ENCODE data around the gene MUC3A.
"Not testable (repeated sequence)": the region's sequence is repeated elsewhere in the genome, so short reads cannot be mapped to it uniquely, and the experiment has no call there.

MUC3A gene, protein sequence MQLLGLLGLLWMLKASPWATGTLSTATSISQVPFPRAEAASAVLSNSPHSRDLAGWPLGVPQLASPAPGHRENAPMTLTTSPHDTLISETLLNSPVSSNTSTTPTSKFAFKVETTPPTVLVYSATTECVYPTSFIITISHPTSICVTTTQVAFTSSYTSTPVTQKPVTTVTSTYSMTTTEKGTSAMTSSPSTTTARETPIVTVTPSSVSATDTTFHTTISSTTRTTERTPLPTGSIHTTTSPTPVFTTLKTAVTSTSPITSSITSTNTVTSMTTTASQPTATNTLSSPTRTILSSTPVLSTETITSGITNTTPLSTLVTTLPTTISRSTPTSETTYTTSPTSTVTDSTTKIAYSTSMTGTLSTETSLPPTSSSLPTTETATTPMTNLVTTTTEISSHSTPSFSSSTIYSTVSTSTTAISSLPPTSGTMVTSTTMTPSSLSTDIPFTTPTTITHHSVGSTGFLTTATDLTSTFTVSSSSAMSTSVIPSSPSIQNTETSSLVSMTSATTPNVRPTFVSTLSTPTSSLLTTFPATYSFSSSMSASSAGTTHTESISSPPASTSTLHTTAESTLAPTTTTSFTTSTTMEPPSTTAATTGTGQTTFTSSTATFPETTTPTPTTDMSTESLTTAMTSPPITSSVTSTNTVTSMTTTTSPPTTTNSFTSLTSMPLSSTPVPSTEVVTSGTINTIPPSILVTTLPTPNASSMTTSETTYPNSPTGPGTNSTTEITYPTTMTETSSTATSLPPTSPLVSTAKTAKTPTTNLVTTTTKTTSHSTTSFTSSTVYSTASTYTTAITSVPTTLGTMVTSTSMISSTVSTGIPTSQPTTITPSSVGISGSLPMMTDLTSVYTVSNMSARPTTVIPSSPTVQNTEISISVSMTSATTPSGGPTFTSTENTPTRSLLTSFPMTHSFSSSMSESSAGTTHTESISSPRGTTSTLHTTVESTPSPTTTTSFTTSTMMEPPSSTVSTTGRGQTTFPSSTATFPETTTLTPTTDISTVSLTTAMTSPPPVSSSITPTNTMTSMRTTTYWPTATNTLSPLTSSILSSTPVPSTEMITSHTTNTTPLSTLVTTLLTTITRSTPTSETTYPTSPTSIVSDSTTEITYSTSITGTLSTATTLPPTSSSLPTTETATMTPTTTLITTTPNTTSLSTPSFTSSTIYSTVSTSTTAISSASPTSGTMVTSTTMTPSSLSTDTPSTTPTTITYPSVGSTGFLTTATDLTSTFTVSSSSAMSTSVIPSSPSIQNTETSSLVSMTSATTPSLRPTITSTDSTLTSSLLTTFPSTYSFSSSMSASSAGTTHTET (N-terminal part only)

DNA sequence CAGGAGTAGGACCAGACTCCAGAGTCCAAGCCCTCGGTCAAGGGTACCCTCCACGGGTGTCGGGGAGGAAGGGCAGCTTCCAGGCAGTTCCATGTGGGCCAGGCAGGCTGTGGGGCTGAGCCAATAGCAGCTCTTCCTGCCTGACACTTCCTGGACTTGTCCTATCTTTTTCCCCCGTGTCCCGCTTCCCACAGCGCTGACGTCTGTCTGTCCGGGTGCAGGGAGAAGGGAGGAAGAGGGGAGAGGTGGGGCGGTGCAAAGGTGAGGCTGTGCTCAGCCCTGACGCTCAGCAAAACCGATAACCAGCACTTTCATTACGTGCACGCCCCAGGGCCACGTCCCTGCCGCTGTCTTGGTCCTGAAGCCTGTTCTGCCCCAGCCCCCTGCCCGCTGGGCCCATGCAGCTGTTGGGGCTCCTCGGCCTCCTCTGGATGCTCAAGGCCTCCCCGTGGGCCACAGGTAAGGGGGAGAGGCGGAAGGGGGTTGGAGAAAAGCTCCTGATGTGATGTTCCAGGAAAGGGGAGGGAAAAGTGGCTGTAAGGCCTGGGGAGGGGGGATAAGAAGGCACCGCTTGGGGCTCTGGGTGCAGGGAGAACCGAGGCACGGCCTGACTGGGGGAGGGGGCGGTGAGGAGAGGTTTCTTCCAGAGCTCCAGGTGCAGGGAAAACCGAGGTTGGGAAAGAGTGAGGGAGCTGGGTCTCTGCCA lies at the start of gene MUC3A:
Gene MUC3A (plus strand): TSS at position 308 of the 706 bp plus-strand sequence. CDS start 91 bp downstream, at position 399.
- no peak for DNase-seq

DNA sequence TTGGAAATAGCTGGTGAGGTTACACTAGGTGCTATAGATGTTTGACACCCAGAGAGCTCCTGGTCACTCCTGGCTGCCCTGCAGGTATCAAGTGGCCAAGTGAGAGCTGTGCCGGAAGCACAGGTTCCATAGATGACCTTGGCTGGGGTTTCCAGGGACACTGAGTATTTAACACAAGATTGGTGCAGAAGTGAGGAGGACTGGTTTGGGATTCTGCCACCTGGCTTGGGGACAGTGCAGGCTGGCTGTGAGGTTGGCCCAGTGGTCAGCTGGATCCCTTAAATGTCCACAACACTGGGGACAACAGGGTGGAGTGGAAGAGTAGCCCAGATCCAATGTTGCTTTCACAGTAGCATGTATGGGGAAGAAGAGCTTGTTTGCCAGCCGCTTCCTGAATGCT lies 48.4 kb upstream of the MUC3A start:
- no peak for DNase-seq

DNA sequence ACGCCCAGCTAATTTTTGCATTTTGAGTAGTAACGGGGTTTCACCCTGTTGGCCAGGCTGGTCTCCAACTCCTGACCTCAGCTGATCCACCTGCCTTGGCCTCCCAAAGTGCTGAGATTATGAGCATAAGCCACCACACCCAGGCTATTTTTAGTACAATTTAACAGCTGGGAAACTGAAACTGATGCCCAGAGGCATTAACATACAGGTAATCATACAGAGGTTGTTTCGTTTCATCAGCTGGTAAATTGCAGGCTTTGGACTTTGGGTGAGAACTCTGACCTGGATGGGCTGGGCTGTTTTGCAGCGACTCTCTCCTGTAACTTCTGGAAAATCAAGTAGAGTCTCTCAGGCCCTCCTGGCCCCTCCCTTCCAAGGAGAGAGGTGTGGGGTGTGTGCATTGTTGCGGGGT lies 47.4 kb upstream of the MUC3A start:
- no peak for DNase-seq

DNA sequence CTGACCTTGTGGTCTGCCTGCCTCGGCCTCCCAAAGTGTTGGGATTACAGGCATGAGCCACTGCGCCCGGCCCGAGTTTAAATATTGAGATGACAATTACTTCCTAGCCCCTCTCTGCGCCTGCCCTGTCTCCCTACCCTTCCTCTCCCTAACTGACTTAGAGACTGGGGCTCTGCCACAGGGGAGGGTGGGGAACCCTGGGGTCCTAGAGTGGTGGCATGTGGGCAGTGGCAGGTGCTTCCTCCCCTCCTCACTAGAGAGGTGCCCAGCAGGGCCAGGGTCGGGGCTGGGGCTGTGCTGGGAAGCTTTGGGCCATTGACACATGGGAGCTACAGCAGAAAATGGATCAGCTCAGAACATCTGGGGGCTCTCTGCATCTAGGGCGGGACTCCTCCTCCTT lies 46.7 kb upstream of the MUC3A start:
- DNase-seq: no peak

DNA sequence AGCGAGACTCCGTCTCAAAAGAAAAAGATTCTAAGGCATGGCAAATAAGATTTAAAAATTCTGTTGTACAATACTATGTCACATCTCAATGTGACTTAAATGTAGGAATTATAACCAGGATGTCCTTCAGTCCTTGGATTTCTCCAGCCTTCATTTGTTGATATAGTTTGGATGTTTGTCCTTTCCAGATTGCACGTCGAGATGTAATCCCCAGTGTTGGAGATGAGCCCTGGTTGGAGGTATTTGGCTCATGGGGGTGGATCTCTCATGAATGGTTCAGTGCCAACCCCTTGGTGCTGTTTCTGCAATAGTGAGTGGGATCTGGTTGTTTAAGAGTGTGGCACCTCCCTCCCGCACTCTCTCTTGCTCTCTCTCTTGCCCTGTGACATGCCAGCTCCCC lies 40.8 kb upstream of the MUC3A start:
- DNase-seq: no peak

DNA sequence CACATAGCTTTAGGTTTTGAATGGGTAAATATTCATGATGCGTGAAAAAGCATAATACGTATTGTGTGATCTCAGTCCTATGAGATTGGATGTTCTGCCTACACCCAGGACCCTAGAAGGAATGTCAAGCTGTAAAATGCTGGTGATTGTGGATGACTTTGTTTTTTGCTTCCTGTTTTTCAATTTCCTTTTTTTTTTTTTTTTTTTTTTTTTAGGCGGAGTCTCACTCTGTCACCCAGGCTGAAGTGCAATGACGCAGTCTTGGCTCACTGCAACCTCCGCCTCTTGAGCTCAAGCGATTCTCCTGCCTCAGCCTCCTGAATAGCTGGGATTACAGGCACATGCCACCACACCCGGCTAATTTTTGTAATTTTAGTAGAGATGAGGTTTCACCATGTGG lies 38.9 kb upstream of the MUC3A start:
- DNase-seq: not testable (repeated sequence)

DNA sequence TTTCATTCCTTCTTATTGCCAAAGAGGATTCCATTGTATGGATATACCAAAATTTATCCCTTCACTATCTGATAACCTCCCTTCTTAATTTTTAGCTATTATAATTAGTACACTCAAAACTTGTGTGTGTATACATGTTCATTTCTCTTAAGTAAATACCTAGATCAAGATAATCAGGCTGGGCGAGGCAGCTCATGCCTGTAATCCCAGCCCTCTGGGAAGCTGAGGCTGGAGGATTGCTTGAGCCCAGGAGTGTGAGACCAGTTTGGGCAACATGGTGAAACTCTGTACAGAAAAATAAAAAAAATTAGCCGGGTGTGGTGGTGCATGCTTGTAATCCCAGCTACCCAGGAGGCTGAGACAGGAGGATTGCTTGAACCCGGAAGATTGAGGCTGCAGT lies 37.9 kb upstream of the MUC3A start:
- no peak for DNase-seq

DNA sequence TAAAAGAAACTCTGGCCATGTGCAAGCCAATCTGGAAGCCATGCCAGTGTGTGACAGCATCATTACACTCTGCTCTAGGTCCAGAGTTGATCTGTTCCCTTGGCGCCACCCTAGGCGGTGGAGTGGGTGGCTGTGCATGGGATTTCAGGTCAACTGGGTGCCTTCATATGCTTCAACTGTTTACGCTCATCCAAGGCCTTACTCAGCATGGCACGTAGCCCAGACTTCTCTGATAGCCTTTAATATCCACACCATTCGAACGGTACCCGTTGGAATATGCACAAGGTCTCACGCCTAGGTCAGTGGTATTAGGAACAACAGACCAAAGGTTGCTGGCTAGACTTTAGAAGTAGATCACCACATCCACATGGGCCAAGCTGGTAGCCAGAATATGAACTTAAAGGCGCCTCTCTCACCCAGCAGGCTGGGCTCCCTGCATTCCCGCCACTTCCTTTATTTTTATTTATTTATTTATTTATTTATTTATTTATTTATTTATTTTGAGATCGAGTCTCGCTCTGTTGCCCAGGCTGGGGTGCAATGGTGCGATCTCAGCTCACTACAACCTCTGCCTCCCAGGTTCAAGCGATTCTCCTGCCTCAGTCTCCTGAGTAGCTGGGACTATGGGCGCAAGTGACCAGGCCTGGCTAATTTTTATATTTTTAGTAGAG lies 35.0 kb upstream of the MUC3A start:
- no peak for DNase-seq

DNA sequence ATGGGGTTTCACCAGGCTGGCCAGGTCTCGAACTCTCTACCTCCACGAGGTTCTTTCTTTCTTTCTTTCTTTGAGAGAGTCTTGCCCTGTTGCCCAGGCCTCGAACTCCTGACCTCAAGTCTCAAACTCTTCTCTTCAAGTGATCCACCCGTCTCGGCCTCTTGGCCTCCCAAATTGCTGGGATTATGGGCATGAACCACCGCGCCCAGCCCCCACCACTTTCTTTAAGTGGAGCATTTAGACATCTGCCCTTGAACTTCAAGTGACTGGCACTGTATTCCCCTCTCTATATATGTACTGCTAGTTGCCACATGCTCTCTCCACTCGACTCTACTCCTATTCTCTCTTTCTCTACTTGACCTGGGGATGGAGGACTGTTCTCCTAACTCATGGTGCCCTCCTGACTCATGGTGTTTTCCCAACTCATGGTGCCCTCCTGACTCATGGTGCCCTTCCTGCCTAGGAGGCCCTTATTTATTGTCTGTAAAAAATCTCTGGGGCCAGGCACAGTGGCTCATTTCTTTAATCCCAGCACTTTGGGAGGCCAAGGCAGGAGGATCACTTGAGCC lies 34.4 kb upstream of the MUC3A start:
- no peak for DNase-seq

DNA sequence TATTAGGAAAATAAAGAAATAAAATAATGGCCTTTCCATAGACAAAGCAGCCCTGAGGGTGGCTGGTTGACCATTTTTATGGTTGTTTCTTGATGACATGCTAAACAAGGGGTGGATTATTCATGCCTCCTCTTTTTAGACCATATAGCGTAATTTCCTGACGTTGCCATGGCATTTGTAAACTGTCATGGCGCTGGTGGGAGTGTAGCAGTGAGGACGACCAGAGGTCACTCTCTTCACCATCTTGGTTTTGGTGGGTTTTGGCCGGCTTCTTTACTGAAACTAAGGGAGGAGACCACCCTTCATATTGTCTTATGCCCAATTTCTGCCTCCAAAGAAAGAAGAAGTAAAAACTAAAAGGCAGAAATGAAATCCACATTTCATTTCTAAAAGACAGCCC lies 30.0 kb upstream of the MUC3A start:
- DNase-seq: not testable (repeated sequence)

DNA sequence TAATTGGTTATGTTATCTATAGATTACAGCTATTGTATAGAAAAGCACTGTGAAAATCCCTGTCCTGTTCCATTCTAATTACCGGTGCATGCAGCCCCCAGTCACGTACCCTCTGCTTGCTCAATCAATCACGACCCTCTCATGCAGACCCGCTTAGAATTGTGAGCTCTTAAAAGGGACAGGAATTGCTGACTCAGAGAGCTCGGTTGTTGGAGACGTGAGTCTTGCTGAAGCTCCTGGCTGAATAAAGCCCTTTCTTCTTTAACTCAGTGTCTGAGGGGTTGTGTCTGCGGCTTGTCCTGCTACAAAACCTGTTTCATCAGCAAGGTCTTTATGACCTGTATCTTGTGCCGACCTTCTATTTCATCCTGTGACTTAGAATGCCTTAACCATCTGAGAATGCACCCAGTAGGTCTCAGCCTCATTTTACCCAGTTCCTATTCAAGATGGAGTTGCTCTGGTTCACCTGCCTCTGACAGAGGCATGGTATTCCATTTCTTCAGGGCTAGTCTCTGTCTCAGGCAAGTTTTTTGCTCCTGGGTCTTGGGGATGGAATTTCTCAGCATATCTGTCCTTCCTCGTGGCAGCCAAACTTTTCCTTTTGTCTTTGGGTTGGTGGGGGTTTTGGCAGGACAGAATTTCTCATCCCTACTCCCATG lies 29.4 kb upstream of the MUC3A start:
- not testable (repeated sequence) for DNase-seq

DNA sequence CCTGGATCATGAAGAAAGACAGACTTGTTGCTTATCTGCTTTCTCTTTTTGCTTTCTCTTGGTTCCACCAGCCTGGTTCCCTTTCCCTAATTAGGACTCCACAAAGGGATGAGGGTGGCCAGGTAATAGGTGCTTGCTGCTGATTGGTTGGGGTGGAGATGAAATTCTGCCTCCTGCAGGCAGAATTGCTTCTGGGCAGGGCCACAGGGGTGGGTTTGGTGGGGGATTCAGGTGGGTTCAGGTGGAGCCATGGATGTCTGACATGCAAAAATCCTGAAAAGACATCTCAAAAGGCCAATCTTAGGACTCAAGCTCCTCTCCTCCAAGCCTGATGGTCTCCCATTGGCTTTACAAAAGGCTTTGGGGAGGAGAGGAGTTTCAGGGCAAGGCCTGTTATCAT lies 28.3 kb upstream of the MUC3A start:
- DNase-seq: no peak

DNA sequence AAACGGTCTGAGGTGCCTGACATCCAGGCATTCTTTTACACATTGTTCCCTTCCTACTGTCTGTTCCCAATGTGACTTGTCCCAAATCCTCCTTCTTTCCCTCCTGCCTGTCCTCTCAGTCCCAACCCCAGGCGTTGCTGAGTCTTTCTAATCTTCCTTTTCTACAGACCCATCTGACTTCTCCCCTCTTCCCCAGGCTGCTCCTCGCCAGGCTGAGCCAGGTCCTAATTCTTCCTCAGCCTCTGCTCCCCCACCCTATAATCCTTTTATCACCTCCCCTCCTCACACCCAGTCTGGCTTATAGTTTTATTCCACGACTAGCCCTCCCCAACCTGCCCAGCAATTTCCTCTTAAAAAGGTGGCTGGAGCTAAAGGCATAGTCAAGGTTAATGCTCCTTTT lies 25.7 kb upstream of the MUC3A start:
- not testable (repeated sequence) for DNase-seq

DNA sequence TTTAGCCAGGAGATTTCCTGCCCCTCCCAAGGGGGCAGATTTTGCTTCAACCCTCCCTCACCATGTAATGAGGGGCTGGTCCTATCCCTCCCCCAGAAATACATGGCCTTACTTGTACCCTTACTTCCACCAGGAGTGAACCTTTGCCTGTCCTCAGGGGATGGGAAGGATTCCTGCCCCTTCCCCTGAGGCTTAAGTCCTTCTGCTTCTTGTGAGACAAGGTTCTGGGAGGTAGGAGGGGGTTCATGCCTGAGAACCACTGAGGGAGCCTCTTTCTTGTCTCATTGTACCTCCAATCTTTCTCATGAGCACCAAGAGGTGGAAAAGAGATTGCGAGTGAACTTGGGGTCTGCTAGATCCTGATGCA lies 19.5 kb upstream of the MUC3A start:
- DNase-seq: no peak

DNA sequence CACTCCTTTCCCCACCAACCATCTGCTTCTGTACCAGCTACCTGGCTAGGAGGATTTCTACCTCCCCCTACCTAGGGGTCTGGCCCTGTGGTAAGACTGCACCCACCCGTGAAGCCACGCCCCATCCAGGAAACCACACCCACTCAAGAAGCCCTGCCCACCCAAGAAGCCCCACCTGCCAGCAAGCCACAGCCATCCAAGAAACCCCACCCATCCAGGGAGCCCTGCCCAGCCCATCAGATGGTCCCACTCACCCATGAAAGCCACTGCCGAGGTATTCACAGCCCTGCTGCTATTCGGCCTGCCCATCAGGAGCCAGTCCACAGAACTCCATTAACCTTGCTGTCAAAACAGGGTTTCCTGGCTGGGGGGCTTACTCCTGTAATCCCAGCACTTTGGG lies 15.6 kb upstream of the MUC3A start:
- no peak for DNase-seq

DNA sequence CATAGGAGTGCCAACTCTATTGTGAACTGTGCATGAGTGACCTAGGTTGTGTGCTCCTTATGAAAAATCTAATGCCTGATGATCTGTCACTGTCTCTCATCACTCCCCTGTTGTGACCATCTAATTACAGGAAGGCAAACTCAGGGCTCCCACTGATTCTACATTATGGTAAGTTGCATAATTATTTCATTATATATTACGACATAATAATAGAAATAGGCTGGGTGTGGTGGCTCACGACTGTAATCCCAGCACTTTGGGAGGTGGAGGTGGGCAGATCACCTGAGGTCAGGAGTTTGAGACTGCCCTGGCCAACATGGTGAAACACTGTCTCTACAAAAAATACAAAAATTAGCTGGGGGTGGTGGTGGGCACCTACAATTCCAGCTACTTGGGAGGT lies 14.0 kb upstream of the MUC3A start:
- not testable (repeated sequence) for DNase-seq

DNA sequence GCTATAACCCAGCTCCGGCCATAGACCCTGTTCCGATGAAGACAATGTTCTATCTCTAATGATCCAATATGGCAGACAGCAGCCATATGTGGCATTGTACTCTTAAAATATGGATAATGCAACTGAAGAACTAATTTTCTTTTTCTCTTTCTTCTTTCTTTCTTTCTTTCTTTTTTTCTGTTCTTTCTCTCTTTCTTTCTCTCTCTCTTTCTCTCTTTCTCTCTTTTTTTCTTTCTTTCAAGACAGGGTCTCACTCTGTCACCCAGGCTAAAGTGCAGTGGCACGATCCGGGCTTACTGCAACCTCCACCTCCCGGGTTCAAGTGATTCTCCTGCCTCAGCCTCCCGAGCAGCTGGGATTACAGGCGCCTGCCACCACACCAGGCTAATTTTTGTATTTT lies 13.2 kb upstream of the MUC3A start:
- not testable (repeated sequence) for DNase-seq

DNA sequence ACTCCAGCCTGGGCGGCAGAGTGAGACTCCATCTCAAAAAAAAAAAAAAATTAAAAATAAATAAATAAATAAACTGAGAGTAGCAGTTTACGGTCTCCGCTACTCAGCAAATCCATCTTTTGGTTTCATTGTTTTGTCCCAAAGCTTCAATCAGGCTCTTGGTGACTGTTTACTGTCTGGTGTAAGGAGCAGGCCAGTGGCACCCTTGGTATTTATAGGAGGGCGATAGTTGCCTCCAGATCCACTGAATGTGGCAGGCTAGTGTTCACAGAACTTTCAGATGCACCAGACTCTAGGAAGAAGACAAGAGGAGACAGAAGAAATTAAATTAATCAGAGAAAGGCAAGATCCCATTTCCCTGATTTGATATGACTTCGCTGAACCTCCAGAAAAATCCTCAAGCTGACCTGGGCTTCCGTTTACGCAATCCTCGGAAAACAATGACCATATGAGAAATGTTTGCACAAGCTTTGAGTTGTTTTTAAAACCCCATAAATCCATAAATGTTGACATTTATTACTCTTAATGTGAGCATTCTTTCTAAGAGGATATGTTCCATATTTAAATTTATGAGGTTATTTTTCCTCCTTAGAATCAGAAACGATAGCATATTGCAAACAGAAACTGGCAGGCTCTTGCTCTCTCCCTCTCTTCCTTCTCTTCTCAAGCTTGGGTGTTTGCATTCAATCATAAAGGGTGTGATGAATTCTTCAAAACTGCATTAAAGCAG lies 7.1 kb upstream of the MUC3A start:
- no peak for DNase-seq

DNA sequence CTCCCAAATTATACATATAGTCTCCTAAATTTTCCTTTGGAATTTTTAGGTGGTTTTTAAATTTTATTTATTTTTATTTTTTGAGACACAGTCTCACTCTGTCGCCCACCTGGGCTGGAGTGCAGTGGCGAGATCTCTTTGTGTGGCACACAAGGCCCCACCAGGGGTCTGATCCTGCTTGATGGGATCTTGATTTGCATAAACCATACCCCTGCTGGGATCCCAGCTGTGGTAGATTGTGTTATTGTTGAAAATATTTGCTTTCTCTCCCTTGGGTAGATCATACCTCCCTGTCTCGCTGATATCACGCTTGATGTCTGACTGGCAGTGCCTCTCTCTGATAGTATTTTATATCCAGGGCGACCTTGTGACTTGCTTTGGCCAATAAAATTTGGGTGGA lies 5.6 kb upstream of the MUC3A start:
- no peak for DNase-seq

DNA sequence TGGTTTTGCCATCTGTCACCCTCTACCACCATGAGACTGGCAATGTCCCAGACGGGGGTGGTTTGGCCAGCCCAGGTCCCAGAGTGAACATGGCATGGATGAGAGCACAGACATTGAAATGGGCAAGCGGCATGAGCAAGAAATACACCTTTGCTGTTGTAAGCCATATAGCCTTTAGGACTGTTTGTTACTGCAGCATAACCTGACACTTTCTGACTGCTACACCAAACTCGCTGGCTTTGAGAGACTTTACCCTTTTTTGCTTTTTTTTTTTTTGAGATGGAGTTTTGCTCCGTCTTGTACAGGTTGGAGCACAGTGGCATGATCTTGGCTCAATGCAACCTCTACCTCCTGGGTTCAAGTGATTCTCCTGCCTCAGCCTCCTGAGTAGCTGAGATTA lies 5.2 kb upstream of the MUC3A start:
- DNase-seq: no peak

Data from midbrain (tissue), 1 donor.